CD14-positive monocyte (primary cell): ENCODE results near the gene CNBP. TPM values are rescaled to one million over a fixed set of nuclear protein-coding genes. Genes with fewer than 3 reads are reported as not detected.

Experiments
- DNase-seq, 3 donors: peaks; one replicate each; pipeline ENCODE4 v3.0.0-alpha.2; 2011 to 2022
- H2AFZ ChIP-seq: 2 replicates; pipeline ENCODE4 v1.6.0; 2012; ENCODE audit warnings: mild to moderate bottlenecking, low read depth, low read length, inconsistent platforms; ENCODE audit not compliant: insufficient read depth, poor library complexity, severe bottlenecking
- H3K27ac ChIP-seq, 2 donors: 1 replicate in 1 of 2; 2 replicates in 1 of 2; pipeline ENCODE4 v1.5.1; 2012 to 2013; ENCODE audit warnings: low read length in 2 of 2, control low read depth in 1 of 2, inconsistent platforms in 1 of 2, low read depth in 1 of 2, mild to moderate bottlenecking in 1 of 2
- H3K27me3 ChIP-seq, 2 donors: one replicate each; pipeline versions ENCODE4 v1.6.0 to v1.6.1; 2011 to 2013; ENCODE audit warnings: low read length in 2 of 2; ENCODE audit not compliant: control insufficient read depth in 2 of 2, insufficient read depth in 2 of 2
- H3K36me3 ChIP-seq, 2 donors: replicated peaks in 1 of 2; 1 replicate in 1 of 2; 2 replicates in 1 of 2; pipeline versions ENCODE4 v1.5.1 to v1.6.1; 2012 to 2013; ENCODE audit warnings: low read length in 2 of 2, control low read depth in 1 of 2, inconsistent platforms in 1 of 2, mild to moderate bottlenecking in 1 of 2; ENCODE audit not compliant: insufficient read depth in 2 of 2, control insufficient read depth in 1 of 2
- H3K4me1 ChIP-seq, 2 donors: 1 replicate in 1 of 2; 2 replicates in 1 of 2; pipeline versions ENCODE4 v1.5.1 to v1.6.1; 2012 to 2013; ENCODE audit warnings: low read length in 2 of 2, control low read depth in 1 of 2, inconsistent platforms in 1 of 2, mild to moderate bottlenecking in 1 of 2, moderate library complexity in 1 of 2; ENCODE audit not compliant: insufficient read depth in 2 of 2, control insufficient read depth in 1 of 2
- H3K4me2 ChIP-seq: replicated peaks from 2 replicates; pipeline ENCODE3; 2012; ENCODE audit warnings: low read length, moderate library complexity, mild to moderate bottlenecking; ENCODE audit not compliant: poor library complexity, severe bottlenecking; ENCODE audit errors: extremely low read depth
- H3K4me3 ChIP-seq, 3 experiments: fragments of 200-600 bp in 1 of 3; sonication (generic) in 1 of 3; replicated peaks in 1 of 3; 1 replicate in 2 of 3; 2 replicates in 1 of 3; pipeline ENCODE4 v1.5.1; 2011 to 2013; ENCODE audit warnings: low read length in 3 of 3, mild to moderate bottlenecking in 3 of 3, control low read depth in 2 of 3, low read depth in 2 of 3, inconsistent platforms in 1 of 3, moderate library complexity in 1 of 3
- H3K79me2 ChIP-seq: 2 replicates; pipeline ENCODE4 v1.6.0; 2012; ENCODE audit warnings: mild to moderate bottlenecking, control low read depth, inconsistent platforms, low read length, moderate library complexity; ENCODE audit not compliant: insufficient read depth
- H3K9ac ChIP-seq: 2 replicates; pipeline ENCODE4 v1.6.0; 2017; ENCODE audit warnings: low read length, mild to moderate bottlenecking; ENCODE audit not compliant: insufficient read depth, poor library complexity, severe bottlenecking
- H3K9me3 ChIP-seq, 2 donors: replicated peaks in 1 of 2; 1 replicate in 1 of 2; 2 replicates in 1 of 2; pipeline versions ENCODE4 v1.5.1 to v1.6.1; 2012 to 2013; ENCODE audit warnings: low read length in 2 of 2, control low read depth in 1 of 2; ENCODE audit not compliant: control insufficient read depth in 1 of 2, insufficient read depth in 1 of 2
- H4K20me1 ChIP-seq: 2 replicates; pipeline ENCODE4 v1.6.0; 2012; ENCODE audit warnings: mild to moderate bottlenecking, low read length, control low read depth, moderate library complexity; ENCODE audit not compliant: insufficient read depth
- H3K27ac Mint-ChIP-seq, 7 donors: one replicate each; pipeline ENCODE4 v1.8.0; 2020; ENCODE audit warnings: mild to moderate bottlenecking in 7 of 7, mixed read lengths in 7 of 7, moderate library complexity in 6 of 7, inconsistent platforms in 2 of 7
- H3K27me3 Mint-ChIP-seq, 3 donors: one replicate each; pipeline ENCODE4 v1.8.0; 2021 to 2022; ENCODE audit warnings: low read depth in 3 of 3, mild to moderate bottlenecking in 3 of 3, mixed read lengths in 3 of 3, moderate library complexity in 3 of 3, inconsistent platforms in 1 of 3
- H3K36me3 Mint-ChIP-seq, 2 donors: one replicate each; pipeline ENCODE4 v1.8.0; 2020; ENCODE audit warnings: mixed read lengths in 2 of 2, inconsistent platforms in 1 of 2, mild to moderate bottlenecking in 1 of 2
- H3K4me1 Mint-ChIP-seq: one replicate; pipeline ENCODE4 v1.8.0; 2020; ENCODE audit warnings: mild to moderate bottlenecking, mixed read lengths
- H3K4me3 Mint-ChIP-seq, 2 donors: one replicate each; pipeline ENCODE4 v1.8.0; 2020; ENCODE audit warnings: mild to moderate bottlenecking in 2 of 2, mixed read lengths in 2 of 2, moderate library complexity in 1 of 2
- H3K9me3 Mint-ChIP-seq, 7 donors: one replicate each; pipeline ENCODE4 v1.8.0; 2020 to 2022; ENCODE audit warnings: mixed read lengths in 7 of 7, mild to moderate bottlenecking in 6 of 7, moderate library complexity in 6 of 7, inconsistent platforms in 2 of 7
- CTCF ChIP-seq: fragments of 200-600 bp; IDR thresholded peaks from one replicate; pipeline ENCODE4 v1.8.0; 2022; ENCODE audit warnings: antibody characterized with exemption, mild to moderate bottlenecking
- WGBS: methylation state at CpG from one replicate; pipeline ENCODE4 v1.1.5; 2013; ENCODE audit warnings: missing lambda C conversion rate; ENCODE audit not compliant: insufficient coverage; 5-methylcytosine and 5-hydroxymethylcytosine counted together
- intact Hi-C, 2 donors: fragments of 100-400 bp; cut with micrococcal nuclease; formaldehyde crosslinking; loops; one replicate each; pipeline versions ENCODE4 v1.15.0 to v1.15.1; 2023
- polyA plus RNA-seq, 3 donors: library from polyadenylated mRNA; depleted of rRNA in 1 of 3; unstranded in 2 of 3; stranded (reverse) in 1 of 3; fragments of 300-500 nt in 2 of 3; fragments of >200 nt in 1 of 3; fragmentation: Illumina TruSeq in 2 of 3; gene quantifications; 1 replicate in 2 of 3; 2 replicates in 1 of 3; pipeline ENCODE4 v1.2.3, GENCODE V29; 2012 to 2021

CNBP gene
- polyA plus RNA-seq, 3 donors: 354 to 946 (median 845) TPM

- H3K27me3 Mint-ChIP-seq: no peaks in the 10 kb centered on the region
- H3K4me3 Mint-ChIP-seq: peak overlapping the region; percentile 94 to 98
- peak overlapping the region; percentile 91 to 99 (median 94) for H3K27ac Mint-ChIP-seq
- H3K36me3 Mint-ChIP-seq: peaks cover 22 to 29% of the 10 kb centered on the region in 2 donors
- WGBS: 2% methylated on average over 5 of the region's 5 CpGs
- Histone ChIP-seq H3K9me3 (no peaks in the 10 kb centered on the region), H2AFZ (peak overlapping the region; percentile 77), H3K36me3 (peaks cover 5 to 11% of the 10 kb centered on the region in 2 donors), H3K9ac (peak overlapping the region; percentile 96), H3K27ac (peak overlapping the region; percentile 90 to 93), H3K27me3 (no peaks in the 10 kb centered on the region), H4K20me1 (peaks cover 33% of the 10 kb centered on the region), H3K4me2 (peak overlapping the region; percentile 92), H3K4me3 (peak overlapping the region; percentile 80 to 96 (median 94)), H3K79me2 (peaks cover 85% of the 10 kb centered on the region), H3K4me1 (peaks cover 60 to 78% of the 10 kb centered on the region in 2 donors)
- DNase-seq: peak in 1 of 3 donors; percentile 18
- intact Hi-C loops: loop anchor here in 1 of 2 donors (5.0 kb wide), 1 partner anchor 63 kb away; the partner anchor contains the start of gene COPG1
- TF ChIP-seq CTCF: no peak
- peaks cover 53% of the 10 kb centered on the region for H3K4me1 Mint-ChIP-seq
- no peaks in the 10 kb centered on the region for H3K9me3 Mint-ChIP-seq
Observed at GRCh38 chr3:129184396-129184657, 631 bp upstream of the CNBP start.

DNA sequence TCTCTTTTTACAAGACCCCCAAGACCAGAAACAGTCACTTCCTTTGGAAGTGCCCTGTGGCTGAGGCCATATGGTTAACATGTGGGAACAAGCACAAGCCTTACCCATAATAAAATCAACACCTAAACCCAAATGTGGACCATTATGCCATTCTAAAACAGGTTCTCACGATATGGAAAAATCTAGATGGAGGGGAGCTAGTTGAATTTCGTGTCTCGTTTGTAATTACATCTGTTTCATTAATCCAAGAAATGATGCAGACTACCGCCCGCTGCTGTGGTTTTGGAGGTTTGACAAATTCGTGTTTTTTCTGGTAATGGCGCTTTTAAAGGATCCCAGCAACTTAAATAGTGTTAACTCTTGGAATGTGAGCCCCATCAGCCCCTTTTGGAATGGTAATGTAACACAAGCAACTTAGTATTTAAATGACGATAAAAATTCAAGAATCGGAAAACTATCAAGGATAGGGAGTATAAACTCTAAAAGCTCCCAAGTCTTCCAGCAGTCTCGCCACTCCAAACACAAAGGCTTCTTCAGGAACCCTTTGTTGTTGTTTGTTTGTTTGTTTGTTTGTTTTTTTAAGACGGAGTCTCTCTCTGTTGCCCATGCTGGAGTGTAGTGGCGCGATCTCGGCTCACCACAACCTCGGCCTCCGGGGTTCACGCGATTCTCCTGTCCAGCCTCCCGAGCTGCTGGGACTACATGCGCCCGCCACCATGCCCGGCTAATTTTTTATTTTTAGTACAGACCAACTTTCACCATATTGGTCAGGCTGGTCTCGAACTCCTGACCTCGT is 1.1 kb downstream of the CNBP start:
- Mint-ChIP-seq H3K4me3 (peak overlapping the region; percentile 95 to 98), H3K27me3 (no peaks in the 10 kb centered on the region), H3K9me3 (no peaks in the 10 kb centered on the region), H3K27ac (peak overlapping the region; percentile 87 to 98 (median 94)), H3K4me1 (peaks cover 62% of the 10 kb centered on the region), H3K36me3 (peaks cover 35 to 44% of the 10 kb centered on the region in 2 donors)
- Histone ChIP-seq H3K4me2 (peak overlapping the region; percentile 92), H3K9me3 (no peaks in the 10 kb centered on the region), H3K27me3 (no peaks in the 10 kb centered on the region), H3K4me3 (peak overlapping the region; percentile 80 to 96 (median 94)), H3K4me1 (peaks cover 63 to 90% of the 10 kb centered on the region in 2 donors), H3K9ac (peak overlapping the region; percentile 96), H3K79me2 (peaks cover 96% of the 10 kb centered on the region), H4K20me1 (peaks cover 50% of the 10 kb centered on the region), H3K36me3 (peaks cover 21 to 28% of the 10 kb centered on the region in 2 donors), H3K27ac (peak overlapping the region; percentile 66 to 93), H2AFZ (no peak overlapping the region)
- intact Hi-C loops: loop anchor here (2.0 to 5.0 kb wide), 3 partner anchors 20 to 65 kb away; partner anchors contain the start of gene COPG1 (in 1 of the 2)
- peak in 1 of 3 donors; percentile 8 for DNase-seq
- TF ChIP-seq CTCF: no peak
- 0% methylated on average over 13 of the region's 24 CpGs for WGBS
